ENCODE measurements around the gene APOL5.
"Not testable (repeated sequence)": the region's sequence is repeated elsewhere in the genome, so short reads cannot be mapped to it uniquely, and the experiment has no call there.

The APOL5 gene

GRCh38 chr22:35734517-35734827 is 16.8 kb downstream of the APOL5 start:
- Histone ChIP-seq H3K9me3 (ENCODE audit: severe bottlenecking) (no peaks in the 10 kb centered on the region), H3K27ac (ENCODE audit: poor library complexity, severe bottlenecking) (no peak overlapping the region), H3K4me3 (ENCODE audit: severe bottlenecking) (no peak overlapping the region), H3K27me3 (ENCODE audit: insufficient read depth, poor library complexity, severe bottlenecking) (no peaks in the 10 kb centered on the region), H3K4me1 (ENCODE audit: insufficient read depth, poor library complexity, severe bottlenecking) (no peaks in the 10 kb centered on the region), H3K36me3 (ENCODE audit: low read depth) (no peaks in the 10 kb centered on the region)
- no peak for TF ChIP-seq CTCF (IDR thresholded peaks at IDR 0.05; ENCODE audit: poor library complexity, severe bottlenecking)
- ATAC-seq (ENCODE audit: low read depth) (no peak), DNase-seq (ENCODE audit: low spot score) (no peak)

- Histone ChIP-seq H3K4me1 (ENCODE audit: insufficient read depth, poor library complexity, severe bottlenecking) (no peaks in the 10 kb centered on the region), H3K27me3 (ENCODE audit: insufficient read depth, poor library complexity, severe bottlenecking) (no peaks in the 10 kb centered on the region), H3K4me3 (ENCODE audit: severe bottlenecking) (no peak overlapping the region), H3K27ac (ENCODE audit: poor library complexity, severe bottlenecking) (no peak overlapping the region), H3K36me3 (ENCODE audit: low read depth) (0 out of 2 replicates have a peak, but pooled peaks cover 3% of the 10 kb centered on the region), H3K9me3 (ENCODE audit: severe bottlenecking) (no peaks in the 10 kb centered on the region)
- no peak for DNase-seq (ENCODE audit: low spot score)
- ATAC-seq (ENCODE audit: low read depth), result no peak
- TF ChIP-seq CTCF (IDR thresholded peaks at IDR 0.05; ENCODE audit: poor library complexity, severe bottlenecking), result no peak
These were observed 17.9 kb downstream of the APOL5 start for GRCh38 chr22:35735542-35735941.

- no peak overlapping the region for H3K4me3 ChIP-seq (ENCODE audit: severe bottlenecking)
- no peaks in the 10 kb centered on the region for H3K27me3 ChIP-seq (ENCODE audit: insufficient read depth, poor library complexity, severe bottlenecking)
- DNase-seq (ENCODE audit: low spot score), result no peak
- H3K9me3 ChIP-seq (ENCODE audit: severe bottlenecking), result no peaks in the 10 kb centered on the region
- H3K36me3 ChIP-seq (ENCODE audit: low read depth), result 0 out of 2 replicates have a peak, but pooled peaks cover 8% of the 10 kb centered on the region
- 0 out of 3 replicates have a peak, but pooled peaks have one; percentile 11 for ATAC-seq (ENCODE audit: low read depth)
- TF ChIP-seq CTCF (IDR thresholded peaks at IDR 0.05; ENCODE audit: poor library complexity, severe bottlenecking), result no peak
- no peak overlapping the region for H3K27ac ChIP-seq (ENCODE audit: poor library complexity, severe bottlenecking)
- no peaks in the 10 kb centered on the region for H3K4me1 ChIP-seq (ENCODE audit: insufficient read depth, poor library complexity, severe bottlenecking)
These were observed 18.5 kb downstream of the APOL5 start for GRCh38 chr22:35736166-35736565.

- H3K27ac ChIP-seq (ENCODE audit: poor library complexity, severe bottlenecking), result no peak overlapping the region
- DNase-seq (ENCODE audit: low spot score) (no peak), ATAC-seq (ENCODE audit: low read depth) (no peak)
- no peaks in the 10 kb centered on the region for H3K27me3 ChIP-seq (ENCODE audit: insufficient read depth, poor library complexity, severe bottlenecking)
- H3K9me3 ChIP-seq (ENCODE audit: severe bottlenecking), result no peaks in the 10 kb centered on the region
- no peaks in the 10 kb centered on the region for H3K4me1 ChIP-seq (ENCODE audit: insufficient read depth, poor library complexity, severe bottlenecking)
- 0 out of 2 replicates have a peak, but pooled peaks cover 8% of the 10 kb centered on the region for H3K36me3 ChIP-seq (ENCODE audit: low read depth)
- no peak for TF ChIP-seq CTCF (IDR thresholded peaks at IDR 0.05; ENCODE audit: poor library complexity, severe bottlenecking)
- no peak overlapping the region for H3K4me3 ChIP-seq (ENCODE audit: severe bottlenecking)
These were observed 19.0 kb downstream of the APOL5 start for GRCh38 chr22:35736701-35737100.

- ATAC-seq (ENCODE audit: low read depth); DNase-seq (ENCODE audit: low spot score); H3K27me3 ChIP-seq (ENCODE audit: insufficient read depth, poor library complexity, severe bottlenecking); H3K36me3 ChIP-seq (ENCODE audit: low read depth); H3K4me1 ChIP-seq (ENCODE audit: insufficient read depth, poor library complexity, severe bottlenecking); H3K4me3 ChIP-seq (ENCODE audit: severe bottlenecking); H3K9me3 ChIP-seq (ENCODE audit: severe bottlenecking); H3K27ac ChIP-seq (ENCODE audit: poor library complexity, severe bottlenecking): not testable (repeated sequence)
These were observed 20.2 kb downstream of the APOL5 start for GRCh38 chr22:35737886-35738285.

Measured in RWPE2 (cell line).